GM21515 (cell line): ENCODE data around the gene DNMBP.

Source experiments
- ATAC-seq: cut with Tn5 transposase; IDR thresholded peaks from one replicate; pipeline ENCODE4 v1.9.1; 2021; ENCODE audit not compliant: unreplicated experiment

Gene DNMBP

DNA sequence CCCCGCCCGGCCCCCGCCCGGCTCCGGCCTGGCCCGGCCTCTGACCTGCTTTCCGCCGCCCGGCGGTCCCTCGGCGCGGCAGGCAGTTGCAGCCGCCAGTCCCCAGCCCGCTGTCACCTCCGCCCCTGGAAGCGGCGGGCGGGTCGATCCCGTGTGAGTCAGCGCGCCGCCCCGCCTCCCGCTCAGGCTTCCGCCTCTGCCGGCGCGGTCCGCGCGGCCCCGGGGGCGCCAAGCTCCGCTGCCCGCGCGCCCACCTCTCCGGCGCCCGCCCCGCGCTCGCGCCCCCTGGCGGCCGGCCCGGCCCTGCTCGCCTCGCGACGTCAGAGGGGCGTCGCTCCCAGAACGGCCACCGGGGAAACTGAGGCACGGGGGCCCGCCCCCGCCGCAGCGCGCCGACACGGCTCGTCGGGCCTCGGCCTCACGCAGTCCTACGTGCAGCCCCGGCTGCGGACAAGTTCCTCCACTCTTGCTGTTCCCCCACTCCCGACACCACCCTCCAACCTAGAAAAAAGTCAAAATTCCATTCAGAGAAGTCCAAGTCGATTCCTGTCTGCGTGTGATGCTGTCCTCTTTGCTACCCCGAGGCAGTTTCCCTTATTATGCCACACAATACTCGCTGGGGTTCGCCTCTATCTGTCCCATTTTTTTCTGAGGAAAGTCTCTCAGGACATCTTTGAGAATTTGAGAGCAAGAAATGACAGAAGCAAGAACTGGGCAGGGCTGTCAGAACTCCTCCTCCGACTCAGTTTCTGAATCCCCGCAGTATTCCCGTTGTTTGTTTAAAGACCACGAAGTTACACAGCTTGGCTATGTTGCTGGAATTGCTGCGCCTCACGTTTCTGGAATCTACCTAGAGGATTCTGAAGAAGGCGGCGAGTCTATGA, at the start of gene DNMBP:
Gene DNMBP, minus strand, starts transcription at position 155 of the 884 bp plus-strand sequence. CDS start 37,823 bp downstream, outside the sequence.
- peak; percentile 60 for ATAC-seq

DNA sequence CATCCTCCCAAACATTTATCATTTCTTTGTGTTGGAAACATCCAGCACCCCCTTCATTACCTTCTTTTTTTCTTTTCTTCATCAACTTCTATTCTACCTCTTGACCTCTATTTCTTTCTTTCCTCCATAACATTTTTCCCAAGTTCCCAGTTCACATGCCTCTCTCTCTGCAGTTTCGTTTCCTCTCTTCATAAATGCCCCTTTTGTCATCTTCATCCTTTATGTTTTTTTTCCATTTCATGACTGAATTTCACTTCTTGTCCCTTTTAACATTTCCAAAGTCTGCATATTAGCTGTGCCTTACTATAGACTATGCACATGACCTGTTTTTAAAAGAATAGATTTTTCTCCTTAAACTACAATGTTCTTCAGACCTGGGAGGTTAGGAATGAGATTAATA, 48.2 kb upstream of the DNMBP start:
- no peak for ATAC-seq

DNA sequence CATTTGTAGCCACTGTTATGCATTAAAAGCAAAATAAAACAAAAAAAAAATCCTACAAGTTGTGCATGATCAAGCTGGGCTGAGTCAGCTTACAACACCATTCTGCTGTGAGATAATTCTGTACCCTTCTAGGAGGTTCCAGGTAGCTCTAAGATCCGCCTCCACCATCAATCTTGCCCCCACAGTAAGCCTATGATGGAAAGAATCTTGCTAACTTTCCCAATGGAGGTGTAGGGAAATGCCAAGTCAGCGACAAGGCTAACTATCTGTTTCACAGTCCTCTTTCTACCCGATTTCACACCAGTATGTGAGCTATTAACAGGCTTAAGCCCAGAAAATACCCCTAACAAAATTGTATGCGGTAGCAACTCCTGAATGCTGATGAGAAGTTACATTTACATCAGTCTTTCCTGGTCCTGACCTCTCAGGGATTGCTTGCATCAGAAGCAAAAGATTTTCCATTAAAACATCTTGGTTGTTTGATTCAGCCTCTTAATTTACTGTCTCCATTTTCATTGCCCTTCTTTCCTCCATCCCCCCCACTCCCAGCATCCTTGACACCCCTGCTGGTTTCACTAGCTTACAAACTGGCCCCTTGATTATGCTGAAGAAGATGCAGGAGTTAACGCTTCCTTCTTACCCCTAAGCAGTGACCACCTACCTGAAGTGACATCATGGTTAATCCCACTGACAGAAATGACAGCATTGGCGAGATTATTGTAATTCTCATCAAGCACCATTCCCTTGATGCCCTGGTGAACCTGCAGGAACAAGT, 44.1 kb upstream of the DNMBP start:
- no peak for ATAC-seq

- ATAC-seq = peak; percentile 76
Observed at GRCh38 chr10:100046021-100046486, 36.3 kb upstream of the DNMBP start.

GRCh38 chr10:100045592-100045991, 35.8 kb upstream of the DNMBP start:
- no peak for ATAC-seq

GRCh38 chr10:100043796-100044195, 34.0 kb upstream of the DNMBP start:
- no peak for ATAC-seq

- ATAC-seq = no peak
Observed at GRCh38 chr10:100043344-100043743, 33.6 kb upstream of the DNMBP start.

DNA sequence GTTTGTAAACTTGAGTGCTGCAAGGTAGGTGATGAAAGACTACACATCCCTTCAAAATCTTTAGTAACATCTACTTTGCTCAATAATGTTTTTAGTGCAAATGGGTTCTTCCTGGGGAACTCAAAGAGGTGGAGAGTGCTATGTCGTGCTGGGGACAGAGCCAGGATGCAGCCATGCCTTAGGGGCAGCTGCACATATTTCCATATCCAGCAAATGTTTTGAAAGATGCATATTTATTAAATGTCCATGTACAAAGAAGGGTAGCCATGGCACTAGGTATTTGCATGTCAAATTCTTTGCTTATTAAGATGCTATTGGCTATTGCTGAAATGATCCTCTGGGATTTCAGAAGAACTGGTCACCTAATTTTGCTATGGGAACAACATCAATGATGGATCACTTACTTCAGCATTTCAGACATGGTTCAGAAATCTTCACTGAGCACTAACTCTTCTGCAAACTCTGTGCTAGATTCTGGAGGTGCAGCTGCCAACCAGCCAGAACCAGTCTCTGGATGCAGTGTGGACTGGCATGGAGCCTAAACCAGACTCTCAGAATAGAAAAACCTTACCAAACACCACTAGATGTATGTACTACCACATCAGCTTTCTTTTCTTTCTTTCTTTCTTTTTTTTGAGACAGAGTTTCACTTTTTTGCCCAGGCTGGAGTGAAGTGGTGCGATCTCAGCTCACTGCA, 31.7 kb upstream of the DNMBP start:
- no peak for ATAC-seq

DNA sequence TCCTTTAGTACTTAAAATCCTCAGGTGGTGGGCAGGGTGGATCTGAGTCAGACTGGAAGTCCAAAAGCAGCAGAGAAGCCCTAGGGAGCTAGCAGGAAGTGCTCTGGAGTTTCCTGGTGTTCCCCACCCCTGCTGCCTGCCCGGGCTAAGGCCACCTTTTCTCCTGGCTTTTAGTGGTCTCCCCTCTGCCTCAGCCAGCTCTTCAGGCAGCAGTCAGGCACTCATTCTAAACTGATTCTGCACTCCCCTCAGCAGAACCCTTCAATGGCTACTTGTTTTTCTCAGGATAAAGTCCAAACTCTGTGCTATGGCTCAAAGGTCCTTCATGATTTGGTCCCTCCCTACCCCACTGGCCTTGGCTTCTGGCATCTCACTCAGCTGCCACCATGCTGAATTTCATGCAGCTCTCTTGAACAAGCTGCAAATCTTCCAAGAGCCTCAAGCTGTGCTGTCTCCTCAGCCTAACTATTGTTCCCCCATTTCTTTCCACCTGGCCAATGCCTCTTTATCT, 28.9 kb upstream of the DNMBP start:
- no peak for ATAC-seq

DNA sequence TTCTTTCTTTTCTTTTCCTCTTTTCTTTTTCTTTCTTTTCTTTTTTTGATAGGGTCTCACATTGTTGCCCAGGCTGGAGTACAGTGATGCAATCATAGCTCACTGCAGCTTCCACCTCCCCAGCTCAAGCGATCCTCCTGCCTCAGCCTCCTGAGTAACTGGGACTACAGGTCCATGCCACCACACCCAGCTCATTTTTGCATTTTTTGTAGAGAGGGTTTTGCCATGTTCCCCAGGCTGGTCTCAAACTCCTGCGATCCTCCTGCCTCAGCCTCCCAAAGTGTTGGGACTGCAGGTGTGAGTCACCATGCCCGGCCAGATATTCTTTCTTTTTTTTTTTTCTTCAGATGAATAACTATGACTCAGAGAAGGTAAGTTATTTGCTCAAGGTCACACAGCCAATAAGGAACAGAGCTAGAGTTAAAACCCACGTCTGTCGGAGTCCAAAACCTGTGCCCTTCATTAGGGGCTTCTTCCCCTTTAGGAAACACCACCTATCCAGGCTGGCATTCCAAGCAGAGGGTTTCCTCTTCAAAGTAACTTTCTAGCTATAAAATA, 28.1 kb upstream of the DNMBP start:
- no peak for ATAC-seq

GRCh38 chr10:100036850-100037249, 27.1 kb upstream of the DNMBP start:
- ATAC-seq = no peak

DNA sequence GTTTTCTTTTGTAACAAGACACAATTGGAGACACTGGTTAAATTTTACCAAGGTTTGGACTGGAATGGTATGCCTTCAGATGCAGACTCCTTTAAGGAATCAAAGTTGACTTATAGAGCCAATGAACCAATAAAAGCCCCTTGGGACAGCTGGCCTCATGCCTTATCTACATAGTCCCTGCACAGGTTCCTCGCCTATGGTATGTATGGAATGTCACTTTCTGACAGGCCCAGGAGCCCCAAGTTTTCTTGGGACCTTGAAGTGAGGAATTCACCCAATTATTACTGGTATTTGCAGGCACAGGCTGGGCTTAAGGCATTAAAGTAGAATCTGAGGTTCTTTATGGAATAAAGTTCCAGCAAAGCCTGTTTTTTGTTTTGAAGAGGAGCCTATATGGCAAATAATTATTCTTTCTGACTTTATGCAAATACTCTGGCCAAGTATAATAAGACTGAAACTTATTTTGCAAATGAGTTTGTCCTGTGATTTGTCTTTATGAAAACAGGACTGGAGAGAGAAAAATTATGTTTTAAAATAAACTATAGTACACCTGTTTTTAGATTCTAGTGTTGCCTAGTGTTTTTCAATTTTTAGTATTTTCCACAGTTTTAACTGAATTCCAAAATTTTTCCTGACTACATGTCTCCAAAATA, 24.1 kb upstream of the DNMBP start:
- ATAC-seq = no peak

DNA sequence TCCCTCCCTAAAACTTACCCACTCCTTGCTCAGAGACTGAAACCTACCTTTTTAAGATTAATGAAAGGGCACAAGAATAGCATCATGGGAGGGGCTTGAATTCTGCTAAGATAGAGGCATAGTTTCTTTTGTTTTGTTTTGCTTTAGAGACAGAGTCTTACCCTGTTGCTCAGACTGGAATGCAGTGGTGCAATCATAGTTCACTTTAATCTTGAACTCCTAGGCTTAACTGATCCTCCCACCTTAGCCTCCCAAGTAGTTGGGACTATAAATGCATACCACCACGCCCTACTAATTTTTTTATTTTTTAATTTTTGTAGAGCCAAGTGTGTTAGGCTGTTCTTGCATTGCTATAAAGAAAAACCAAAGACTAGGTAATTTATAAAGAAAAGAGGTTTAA, 17.7 kb upstream of the DNMBP start:
- no peak for ATAC-seq

DNA sequence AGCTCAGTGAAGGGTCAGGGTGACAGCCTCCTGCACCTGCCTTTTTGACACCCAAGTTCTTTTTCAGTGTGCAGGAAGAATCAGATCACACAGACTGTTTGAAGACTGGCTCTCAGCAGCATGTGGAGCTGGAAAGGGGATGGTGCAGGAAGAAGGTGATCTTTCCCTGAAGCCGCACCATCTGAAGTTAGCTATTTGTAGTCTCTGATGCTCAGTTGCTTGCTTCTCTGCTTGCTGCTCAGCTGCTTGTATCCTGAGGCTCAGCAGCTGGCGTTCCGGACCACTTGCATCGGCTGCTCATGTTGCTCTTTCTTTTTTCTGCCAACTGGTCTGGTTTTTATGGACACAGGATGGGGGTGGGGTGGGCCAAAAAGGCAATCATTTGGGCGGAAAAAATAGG, 15.8 kb upstream of the DNMBP start:
- ATAC-seq = no peak

- no peak for ATAC-seq
Observed at GRCh38 chr10:100024748-100025147, 15.0 kb upstream of the DNMBP start.

- no peak for ATAC-seq
Observed at GRCh38 chr10:100022403-100022802, 12.7 kb upstream of the DNMBP start.

DNA sequence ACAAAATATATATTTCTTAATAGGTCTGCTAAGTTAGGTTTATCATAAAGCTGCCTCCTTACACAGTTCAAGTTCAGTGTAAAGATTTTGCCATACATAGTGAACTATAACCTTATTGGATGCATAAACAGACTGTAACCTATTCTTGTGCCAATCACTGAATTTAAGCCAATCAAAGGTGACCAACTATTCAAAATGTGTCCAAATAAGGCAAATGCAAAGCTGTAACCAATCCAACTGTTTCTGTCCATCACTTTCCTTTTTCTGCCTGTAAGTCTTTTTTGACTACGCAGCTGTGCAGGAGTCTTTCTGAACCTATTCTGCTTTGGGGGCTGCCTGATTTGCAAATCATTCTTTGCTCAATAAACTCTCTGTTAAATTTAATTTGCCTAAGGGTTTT, 11.6 kb upstream of the DNMBP start:
- ATAC-seq = no peak

- ATAC-seq = no peak
Observed at GRCh38 chr10:100020886-100021253, 11.1 kb upstream of the DNMBP start.

DNA sequence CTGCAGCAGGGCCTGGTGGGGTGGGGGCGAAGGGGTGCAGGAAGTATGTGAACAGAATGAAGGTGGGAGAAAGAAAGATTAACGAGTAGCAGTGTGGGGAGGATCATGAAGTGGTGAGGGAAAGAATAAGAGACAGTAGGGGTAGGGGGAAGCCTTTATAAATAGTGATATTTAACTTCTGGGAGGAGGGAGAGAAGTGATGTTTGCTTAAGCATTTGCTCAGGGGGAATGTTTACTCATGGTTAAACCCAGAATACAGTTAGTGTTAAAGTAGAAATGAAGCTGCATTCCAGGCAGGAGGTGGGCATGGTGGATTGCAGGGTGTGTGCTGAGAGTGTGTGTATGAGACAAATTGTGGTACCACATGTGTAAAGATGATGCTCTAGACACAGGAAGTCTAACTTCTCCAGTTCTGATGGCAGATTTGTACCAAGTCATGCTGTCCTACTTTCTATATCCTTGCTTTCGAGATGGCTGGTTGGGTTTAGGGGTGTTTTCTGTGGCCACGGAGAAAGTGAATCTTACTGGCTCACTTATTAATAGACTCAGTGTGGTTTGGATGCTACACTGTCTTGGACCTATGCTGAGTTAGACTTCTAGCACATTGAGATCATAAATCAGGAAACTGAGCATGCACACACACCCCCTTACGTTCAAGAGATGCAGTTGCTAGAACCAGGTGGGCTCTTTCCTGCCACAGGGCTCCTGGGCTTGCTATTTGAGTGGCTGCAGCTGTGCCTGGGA, 10.6 kb upstream of the DNMBP start:
- peak; percentile 72 for ATAC-seq

DNA sequence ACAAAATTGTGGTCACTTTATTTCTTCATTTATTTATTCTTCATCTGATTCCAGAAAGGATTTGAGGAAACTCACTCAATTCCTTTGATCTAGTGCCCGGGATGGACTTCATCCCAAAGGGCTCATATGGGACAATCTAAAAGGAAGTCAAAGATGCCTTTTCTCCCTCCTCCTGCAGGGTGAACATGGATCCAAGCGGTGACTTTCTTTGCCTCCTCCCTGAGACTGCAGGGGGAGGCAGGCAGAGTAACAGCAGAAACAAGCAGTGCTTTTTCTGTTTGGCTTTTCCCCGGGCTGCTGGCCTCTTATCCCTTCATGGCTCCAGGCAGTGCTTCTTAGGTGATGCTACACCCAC, 10.0 kb upstream of the DNMBP start:
- no peak for ATAC-seq
